ENCODE data around the gene ICAM5.

- TF ChIP-seq POLR2A (IDR thresholded peaks at IDR 0.05) (no peak), CTCF (IDR thresholded peaks at IDR 0.05) (no peak)
These were observed 2.7 kb upstream of the ICAM5 start, which contains the start of gene ICAM4 for GRCh38 chr19:10286803-10287737.

Measured in esophagus squamous epithelium (tissue), 4 donors.